H9 (cell line): ENCODE measurements around the gene KIRREL3. TPM values are rescaled to one million over a fixed set of nuclear protein-coding genes. Genes with fewer than 3 reads are reported as not detected.

ENCODE experiments used
- DNase-seq: peaks from one replicate; pipeline ENCODE4 v3.0.0-alpha.2; 2017
- H2AFZ ChIP-seq: one replicate; pipeline ENCODE4 v1.6.1; 2013; ENCODE audit warnings: mild to moderate bottlenecking, low read length, control low read depth, moderate library complexity
- H2AK5ac ChIP-seq: 2 replicates; pipeline ENCODE4 v1.6.1; 2013; ENCODE audit warnings: low read length, control low read depth, mixed read lengths; ENCODE audit not compliant: insufficient read length
- H2BK120ac ChIP-seq: one replicate; pipeline ENCODE4 v1.6.1; 2013; ENCODE audit warnings: low read depth, mild to moderate bottlenecking, low read length, control low read depth, inconsistent platforms; ENCODE audit not compliant: poor library complexity, severe bottlenecking
- H2BK12ac ChIP-seq: 2 replicates; pipeline ENCODE4 v1.6.1; 2013; ENCODE audit warnings: low read length, control low read depth, mixed read lengths, low read depth; ENCODE audit not compliant: insufficient read length
- H2BK15ac ChIP-seq: 2 replicates; pipeline ENCODE4 v1.6.1; 2013; ENCODE audit warnings: low read depth, low read length, control low read depth
- H2BK20ac ChIP-seq: one replicate; pipeline ENCODE4 v1.6.1; 2013; ENCODE audit warnings: low read depth, mild to moderate bottlenecking, low read length, control low read depth, inconsistent platforms; ENCODE audit not compliant: poor library complexity, severe bottlenecking
- H2BK5ac ChIP-seq: 2 replicates; pipeline ENCODE4 v1.6.1; 2013; ENCODE audit warnings: low read length, control low read depth, mixed read lengths; ENCODE audit not compliant: insufficient read length
- H3K14ac ChIP-seq: 2 replicates; pipeline ENCODE4 v1.6.1; 2013; ENCODE audit warnings: low read length, control low read depth; ENCODE audit not compliant: insufficient read depth
- H3K18ac ChIP-seq: 2 replicates; pipeline ENCODE4 v1.6.1; 2013; ENCODE audit warnings: low read depth, mild to moderate bottlenecking, mixed read lengths, low read length, control low read depth; ENCODE audit not compliant: insufficient read length
- H3K23ac ChIP-seq: 2 replicates; pipeline ENCODE4 v1.6.1; 2013; ENCODE audit warnings: low read length, control low read depth, mixed read lengths, low read depth; ENCODE audit not compliant: insufficient read length
- H3K23me2 ChIP-seq: 2 replicates; pipeline ENCODE4 v1.6.1; 2013; ENCODE audit warnings: low read depth, mild to moderate bottlenecking, mixed read lengths, low read length, control low read depth; ENCODE audit not compliant: insufficient read length, poor library complexity, severe bottlenecking
- H3K27ac ChIP-seq: 2 replicates; pipeline ENCODE4 v1.5.1; 2013; ENCODE audit warnings: low read length, control low read depth, mixed read lengths, low read depth; ENCODE audit not compliant: insufficient read length
- H3K27me3 ChIP-seq: 2 replicates; pipeline ENCODE4 v1.6.1; 2013; ENCODE audit warnings: low read length, control low read depth, inconsistent platforms; ENCODE audit not compliant: insufficient read depth
- H3K4ac ChIP-seq: 2 replicates; pipeline ENCODE4 v1.6.1; 2013; ENCODE audit warnings: low read depth, mild to moderate bottlenecking, control low read depth, inconsistent platforms, low read length, moderate library complexity
- H3K4me1 ChIP-seq: 2 replicates; pipeline ENCODE4 v1.6.1; 2013; ENCODE audit warnings: low read length, control low read depth, inconsistent platforms; ENCODE audit not compliant: insufficient read depth
- H3K4me2 ChIP-seq: 2 replicates; pipeline ENCODE4 v1.6.1; 2013; ENCODE audit warnings: low read length, control low read depth, mixed read lengths; ENCODE audit not compliant: insufficient read length, insufficient read depth
- H3K56ac ChIP-seq: 2 replicates; pipeline ENCODE4 v1.6.1; 2013; ENCODE audit warnings: low read depth, mild to moderate bottlenecking, mixed read lengths, low read length, control low read depth; ENCODE audit not compliant: insufficient read length
- H3K79me1 ChIP-seq: 2 replicates; pipeline ENCODE4 v1.6.1; 2013; ENCODE audit warnings: low read depth, mild to moderate bottlenecking, moderate library complexity, low read length, control low read depth, inconsistent platforms; ENCODE audit not compliant: insufficient read depth, poor library complexity, severe bottlenecking
- H3K79me2 ChIP-seq: 2 replicates; pipeline ENCODE4 v1.6.1; 2013; ENCODE audit warnings: low read length, control low read depth, inconsistent platforms; ENCODE audit not compliant: insufficient read depth
- H3K9ac ChIP-seq: 2 replicates; pipeline ENCODE4 v1.6.1; 2013; ENCODE audit warnings: low read length, control low read depth, mixed read lengths; ENCODE audit not compliant: insufficient read length; ENCODE audit errors: extremely low read depth
- H3K9me3 ChIP-seq: one replicate; pipeline ENCODE4 v1.6.1; 2013; ENCODE audit warnings: low read depth, low read length, inconsistent platforms; ENCODE audit not compliant: control insufficient read depth
- H3T11ph ChIP-seq: one replicate; pipeline ENCODE4 v1.6.1; 2013; ENCODE audit warnings: mild to moderate bottlenecking, low read length, control low read depth, inconsistent platforms
- H4K20me1 ChIP-seq: one replicate; pipeline ENCODE4 v1.6.1; 2013; ENCODE audit not compliant: control insufficient read depth, insufficient read length, insufficient read depth
- H4K5ac ChIP-seq: 2 replicates; pipeline ENCODE4 v1.6.1; 2013; ENCODE audit warnings: low read depth, mild to moderate bottlenecking, mixed read lengths, low read length, control low read depth; ENCODE audit not compliant: insufficient read length
- H4K8ac ChIP-seq: replicated peaks from 2 replicates; pipeline ENCODE4 v1.6.1; 2013; ENCODE audit warnings: low read length, control low read depth, mixed read lengths, low read depth; ENCODE audit not compliant: insufficient read length
- H4K91ac ChIP-seq: 2 replicates; pipeline ENCODE4 v1.6.1; 2013; ENCODE audit warnings: low read depth, mild to moderate bottlenecking, moderate library complexity, mixed read lengths, low read length, control low read depth; ENCODE audit not compliant: insufficient read length
- H3K27ac Mint-ChIP-seq, 3 experiments: 2 replicates in 2 of 3; 3 replicates in 1 of 3; pipeline ENCODE4 v1.8.0; 2020 to 2021; ENCODE audit warnings: mixed read lengths in 3 of 3, mild to moderate bottlenecking in 1 of 3, moderate library complexity in 1 of 3
- H3K27me3 Mint-ChIP-seq: 2 replicates; pipeline ENCODE4 v1.8.0; 2021; ENCODE audit warnings: low read depth, mild to moderate bottlenecking, moderate library complexity, mixed read lengths
- H3K36me3 Mint-ChIP-seq, 3 experiments: 2 replicates in 2 of 3; 3 replicates in 1 of 3; pipeline ENCODE4 v1.8.0; 2020 to 2021; ENCODE audit warnings: low read depth in 3 of 3, mixed read lengths in 3 of 3; ENCODE audit not compliant: insufficient read depth in 1 of 3
- H3K4me1 Mint-ChIP-seq, 2 experiments: 2 replicates each; pipeline ENCODE4 v1.8.0; 2020; ENCODE audit warnings: mixed read lengths in 2 of 2
- H3K4me3 Mint-ChIP-seq, 2 experiments: 2 replicates in 1 of 2; 3 replicates in 1 of 2; pipeline ENCODE4 v1.8.0; 2020 to 2021; ENCODE audit warnings: mild to moderate bottlenecking in 2 of 2, mixed read lengths in 2 of 2, moderate library complexity in 1 of 2
- H3K9me3 Mint-ChIP-seq, 2 experiments: 2 replicates in 1 of 2; 3 replicates in 1 of 2; pipeline ENCODE4 v1.8.0; 2020; ENCODE audit warnings: mild to moderate bottlenecking in 2 of 2, mixed read lengths in 2 of 2, moderate library complexity in 1 of 2
- WGBS: extraction: QIAGEN DNeasy Blood & Tissue Kit; methylation state at CpG from one replicate; pipeline ENCODE4 v1.1.7; 2013; ENCODE audit warnings: missing lambda C conversion rate, low lambda C conversion rate, mixed read lengths; ENCODE audit not compliant: insufficient read length; ENCODE audit errors: extremely low coverage; 5-methylcytosine and 5-hydroxymethylcytosine counted together
- total RNA-seq: library from RNA; stranded (reverse); gene quantifications from 2 replicates; pipeline ENCODE4 v1.2.1, GENCODE V29; 2021
- TF ChIP-seq, protein P1 (sequence below): fragments of 200-600 bp; sonication (generic); conservative IDR thresholded peaks from 3 replicates; pipeline ENCODE4 v1.8.0; 2021; ENCODE audit warnings: antibody characterized with exemption, mild to moderate bottlenecking

The KIRREL3 gene
- total RNA-seq, 1 experiment from 2014 or later, result 0.17 TPM

DNA sequence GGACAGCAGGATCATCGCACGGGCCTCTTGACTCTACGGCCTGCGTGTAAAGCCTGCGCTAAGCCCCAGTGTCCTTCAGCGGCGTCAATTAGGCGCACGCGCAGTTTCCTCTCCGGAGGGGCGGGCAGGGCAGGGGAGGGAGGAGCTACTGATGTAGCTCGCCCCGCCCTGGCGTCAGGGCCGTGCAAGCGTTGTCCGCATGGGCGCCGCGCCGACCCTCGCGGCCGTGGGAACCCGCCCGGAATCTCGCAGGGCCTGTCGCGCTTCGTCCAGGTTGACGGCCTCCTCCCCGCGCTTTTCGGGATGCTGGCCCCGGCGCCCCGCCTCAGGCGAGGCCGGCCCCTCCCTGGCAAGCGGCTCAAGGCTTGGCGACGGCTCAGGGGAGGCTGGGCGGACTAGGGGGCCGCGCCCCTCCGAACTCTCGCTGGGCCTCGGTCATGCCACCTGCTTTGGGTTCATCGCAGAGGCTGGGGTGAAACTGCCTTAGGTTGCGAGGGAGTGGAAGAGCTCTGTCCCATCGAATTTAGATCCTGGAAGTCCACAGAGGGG lies 584.0 kb downstream of the KIRREL3 start:
- WGBS, result no CpG with 5 or more reads among the region's 52 CpGs
- Mint-ChIP-seq H3K27ac (no peak overlapping the region; a peak in 1 of 7 replicates), H3K9me3 (no peaks in the 10 kb centered on the region), H3K4me1 (peaks cover 0 to 8% of the 10 kb centered on the region in 2 experiments; a peak in 2 of 4 replicates), H3K36me3 (peaks cover 0 to 4% (median 0%) of the 10 kb centered on the region in 3 experiments; a peak in 3 of 7 replicates), H3K27me3 (no peaks in the 10 kb centered on the region), H3K4me3 (no peak overlapping the region)
- no peak overlapping the region for H3K18ac ChIP-seq
- H3K27me3 ChIP-seq, result no peaks in the 10 kb centered on the region; the same call in 1 of the 2 replicates
- H3K14ac ChIP-seq, result no peak overlapping the region
- H3K9me3 ChIP-seq, result no peaks in the 10 kb centered on the region
- no peak overlapping the region for H3K23ac ChIP-seq
- no peak overlapping the region for H4K91ac ChIP-seq
- no peak overlapping the region for H2BK12ac ChIP-seq
- H3K4me1 ChIP-seq, result no peaks in the 10 kb centered on the region
- no peak overlapping the region for H3T11ph ChIP-seq
- H3K27ac ChIP-seq, result no peak overlapping the region
- no peak overlapping the region for H2BK120ac ChIP-seq
- no peak overlapping the region for H3K4ac ChIP-seq
- no peak overlapping the region for H4K8ac ChIP-seq
- H3K9ac ChIP-seq, result no peak overlapping the region
- TF ChIP-seq, protein P1, sequence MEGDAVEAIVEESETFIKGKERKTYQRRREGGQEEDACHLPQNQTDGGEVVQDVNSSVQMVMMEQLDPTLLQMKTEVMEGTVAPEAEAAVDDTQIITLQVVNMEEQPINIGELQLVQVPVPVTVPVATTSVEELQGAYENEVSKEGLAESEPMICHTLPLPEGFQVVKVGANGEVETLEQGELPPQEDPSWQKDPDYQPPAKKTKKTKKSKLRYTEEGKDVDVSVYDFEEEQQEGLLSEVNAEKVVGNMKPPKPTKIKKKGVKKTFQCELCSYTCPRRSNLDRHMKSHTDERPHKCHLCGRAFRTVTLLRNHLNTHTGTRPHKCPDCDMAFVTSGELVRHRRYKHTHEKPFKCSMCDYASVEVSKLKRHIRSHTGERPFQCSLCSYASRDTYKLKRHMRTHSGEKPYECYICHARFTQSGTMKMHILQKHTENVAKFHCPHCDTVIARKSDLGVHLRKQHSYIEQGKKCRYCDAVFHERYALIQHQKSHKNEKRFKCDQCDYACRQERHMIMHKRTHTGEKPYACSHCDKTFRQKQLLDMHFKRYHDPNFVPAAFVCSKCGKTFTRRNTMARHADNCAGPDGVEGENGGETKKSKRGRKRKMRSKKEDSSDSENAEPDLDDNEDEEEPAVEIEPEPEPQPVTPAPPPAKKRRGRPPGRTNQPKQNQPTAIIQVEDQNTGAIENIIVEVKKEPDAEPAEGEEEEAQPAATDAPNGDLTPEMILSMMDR, result no peak
- no peak overlapping the region for H2BK15ac ChIP-seq
- H4K5ac ChIP-seq, result no peak overlapping the region
- no peaks in the 10 kb centered on the region for H4K20me1 ChIP-seq
- H2AK5ac ChIP-seq, result no peak overlapping the region
- H3K79me2 ChIP-seq, result no peaks in the 10 kb centered on the region
- DNase-seq, result peak; percentile 89
- H3K23me2 ChIP-seq, result no peaks in the 10 kb centered on the region
- H2BK20ac ChIP-seq, result no peak overlapping the region
- H3K79me1 ChIP-seq, result no peaks in the 10 kb centered on the region
- H3K56ac ChIP-seq, result no peak overlapping the region
- H2AFZ ChIP-seq, result no peak overlapping the region
- no peak overlapping the region for H3K4me2 ChIP-seq
- H2BK5ac ChIP-seq, result no peak overlapping the region
